Activated naive CD8-positive, alpha-beta T cell treated with anti-CD3 and anti-CD28 coated beads, Interleukin-2, amount 50 U/mL, for 16 hours (primary cell): ENCODE data around the gene LTB4R2.

Source experiments
- DNase-seq: peaks from one replicate; pipeline ENCODE4 v3.0.0-alpha.2; 2020; ENCODE audit warnings: low read depth, low spot score

Gene LTB4R2

DNA sequence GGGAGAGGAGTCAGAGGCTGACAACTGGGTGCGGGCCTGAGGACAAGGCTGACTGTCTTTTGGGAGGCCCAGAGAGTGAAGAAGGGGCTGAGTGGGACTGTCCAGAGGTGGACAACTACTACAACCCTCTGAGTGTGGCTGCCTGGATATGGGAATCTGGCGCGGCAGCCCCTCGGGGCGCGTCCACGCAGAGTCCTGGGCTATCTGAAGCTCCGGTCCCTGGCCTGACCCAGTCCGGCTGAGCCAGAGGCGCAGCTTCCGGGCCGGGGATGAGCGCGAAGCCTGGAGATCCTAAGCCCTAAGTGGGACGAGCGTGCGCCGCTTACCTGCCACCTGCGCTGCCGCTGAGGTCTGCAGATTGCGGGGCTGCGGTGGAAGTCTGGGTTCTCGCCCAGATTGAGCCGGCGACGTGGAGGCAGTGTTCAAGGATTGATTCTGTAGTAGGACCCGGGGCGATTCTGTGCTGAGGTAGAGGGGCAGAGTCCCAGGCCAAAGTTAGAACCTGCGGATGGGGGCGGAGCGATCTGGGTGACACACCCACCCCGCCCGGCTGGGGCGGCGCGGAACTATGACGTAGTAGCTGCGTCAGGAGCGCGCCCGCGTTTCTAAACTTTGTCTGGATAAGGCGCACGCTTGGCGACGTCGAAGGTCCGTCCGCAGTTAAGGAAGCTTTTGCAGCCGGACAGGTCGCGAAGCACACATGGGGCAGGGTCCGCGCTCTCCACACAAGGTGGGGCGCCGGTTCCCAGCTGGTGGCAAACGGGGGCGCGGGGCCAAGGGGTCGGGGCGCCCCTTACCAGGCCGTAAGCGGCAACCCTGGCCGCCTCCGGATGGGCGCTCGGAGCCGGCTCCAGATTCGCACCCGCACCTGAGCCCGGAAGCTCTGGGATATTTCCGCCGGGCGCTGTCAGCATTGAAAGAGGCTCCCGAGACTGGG, 10.4 kb upstream of the LTB4R2 start, which contains the start of the genes DHRS1 and NOP9:
Gene DHRS1, minus strand, starts transcription at position 526 of the 937 bp plus-strand sequence. CDS start 674 bp downstream, outside the sequence.
Gene NOP9, plus strand, starts transcription at position 596 of the 937 bp plus-strand sequence. Its CDS starts 105 bp downstream, at position 701.
- peak; percentile 81 for DNase-seq

DNA sequence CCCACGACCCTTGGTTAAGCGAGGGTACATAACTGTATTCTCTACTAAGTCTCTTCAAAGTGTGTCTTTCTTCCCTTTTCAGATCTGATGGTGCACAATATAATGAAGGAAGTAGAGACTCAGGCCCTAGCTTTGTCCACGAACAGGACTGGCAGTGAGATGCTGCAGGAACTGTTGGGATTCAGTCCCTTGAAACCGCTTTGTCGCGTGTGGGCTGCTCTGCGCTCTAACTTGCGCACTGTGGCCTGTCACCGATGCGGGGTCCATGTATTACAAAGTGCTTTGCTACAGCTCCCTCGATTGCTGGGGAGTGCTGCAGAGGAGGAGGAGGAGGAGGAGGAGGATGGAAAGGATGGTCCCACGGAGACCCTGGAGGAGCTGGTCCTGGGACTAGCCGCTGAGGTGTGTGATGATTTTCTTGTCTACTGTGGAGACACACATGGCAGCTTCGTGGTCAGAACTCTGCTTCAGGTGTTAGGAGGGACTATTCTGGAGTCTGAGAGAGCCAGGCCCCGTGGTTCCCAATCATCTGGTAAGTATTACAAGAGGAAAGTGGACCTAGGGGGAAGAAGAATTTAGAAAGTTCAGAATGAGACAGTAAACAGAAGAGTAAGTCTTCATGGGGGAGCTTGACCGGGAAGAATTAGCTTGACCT, 9.5 kb upstream of the LTB4R2 start:
- no peak for DNase-seq

DNA sequence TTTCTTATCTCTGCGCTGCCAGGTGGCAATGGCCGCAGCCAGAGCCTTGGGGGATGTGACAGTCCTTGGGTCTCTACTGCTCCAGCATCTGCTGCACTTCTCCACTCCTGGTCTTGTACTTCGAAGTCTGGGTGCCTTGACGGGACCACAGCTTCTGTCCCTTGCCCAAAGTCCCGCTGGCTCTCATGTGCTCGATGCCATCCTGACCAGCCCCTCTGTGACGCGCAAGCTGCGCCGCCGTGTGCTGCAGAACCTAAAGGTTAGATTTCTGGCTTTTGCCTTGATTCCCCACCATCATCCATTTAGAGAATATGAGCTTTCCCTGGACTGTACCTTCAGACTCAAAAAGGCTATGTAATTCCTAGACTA, 5.9 kb upstream of the LTB4R2 start:
- DNase-seq, result no peak

DNA sequence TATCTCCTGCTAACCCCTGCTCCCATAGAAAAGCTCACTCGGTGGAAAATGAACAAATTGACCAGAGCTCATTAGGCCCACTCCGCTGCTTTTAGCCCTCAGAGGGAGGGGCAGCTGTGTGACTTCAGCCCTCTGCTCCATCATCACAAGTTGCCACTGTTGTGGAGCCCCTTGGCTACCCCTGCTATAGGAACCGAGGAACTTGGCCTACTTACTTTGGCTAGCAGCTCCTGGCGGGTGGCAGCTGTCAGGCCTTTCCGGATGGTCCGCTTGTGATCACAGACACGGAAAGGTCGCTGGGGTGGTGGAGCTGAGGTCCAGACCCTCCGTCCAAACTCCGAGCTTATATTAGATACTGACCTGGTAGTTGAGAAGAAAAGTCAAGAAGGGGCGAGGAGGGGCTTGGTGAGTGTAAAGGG, 2.8 kb upstream of the LTB4R2 start:
- no peak for DNase-seq

DNA sequence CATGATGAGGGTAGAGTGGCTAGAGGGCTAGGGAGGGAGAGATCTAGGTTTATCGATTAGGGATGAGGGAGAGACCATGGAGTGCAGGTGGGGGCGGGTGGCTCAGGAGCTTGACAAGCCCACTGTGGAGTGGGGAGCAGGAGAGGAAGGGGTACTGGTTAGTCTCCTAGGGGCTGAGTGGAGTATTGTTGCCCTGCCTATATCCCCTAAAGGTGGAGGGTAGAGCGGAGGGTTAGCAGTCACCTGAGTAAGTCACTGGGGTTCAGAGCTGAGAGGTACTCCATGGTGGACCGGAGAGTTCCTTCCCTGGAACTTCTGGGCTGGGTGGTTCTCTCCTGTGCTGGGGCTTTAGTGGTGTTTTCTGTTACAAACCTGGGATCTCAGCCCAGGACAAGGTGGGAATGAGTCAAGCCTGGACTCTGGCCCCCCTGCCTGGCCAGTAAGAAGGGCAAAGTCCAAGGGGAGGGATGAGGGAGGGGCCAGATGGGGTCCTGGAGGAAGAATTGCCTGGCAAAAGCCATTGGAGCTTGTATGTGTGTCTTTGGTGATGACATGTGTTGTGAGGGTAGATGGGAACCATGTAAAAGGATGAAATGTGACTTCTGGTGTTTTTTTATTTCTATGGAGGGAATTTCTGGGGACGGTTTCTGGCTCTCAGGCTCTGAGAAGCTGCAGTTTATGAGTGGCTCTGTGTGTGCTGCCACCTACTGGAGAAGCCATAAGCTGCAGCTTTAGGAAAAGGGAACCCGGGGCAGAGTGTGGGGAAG, 2.2 kb upstream of the LTB4R2 start, which contains the start of gene CIDEB:
Gene CIDEB, minus strand, starts transcription at position 403 of the 767 bp plus-strand sequence. Its CDS starts 119 bp downstream, at position 284.
- DNase-seq, result peak; percentile 30

DNA sequence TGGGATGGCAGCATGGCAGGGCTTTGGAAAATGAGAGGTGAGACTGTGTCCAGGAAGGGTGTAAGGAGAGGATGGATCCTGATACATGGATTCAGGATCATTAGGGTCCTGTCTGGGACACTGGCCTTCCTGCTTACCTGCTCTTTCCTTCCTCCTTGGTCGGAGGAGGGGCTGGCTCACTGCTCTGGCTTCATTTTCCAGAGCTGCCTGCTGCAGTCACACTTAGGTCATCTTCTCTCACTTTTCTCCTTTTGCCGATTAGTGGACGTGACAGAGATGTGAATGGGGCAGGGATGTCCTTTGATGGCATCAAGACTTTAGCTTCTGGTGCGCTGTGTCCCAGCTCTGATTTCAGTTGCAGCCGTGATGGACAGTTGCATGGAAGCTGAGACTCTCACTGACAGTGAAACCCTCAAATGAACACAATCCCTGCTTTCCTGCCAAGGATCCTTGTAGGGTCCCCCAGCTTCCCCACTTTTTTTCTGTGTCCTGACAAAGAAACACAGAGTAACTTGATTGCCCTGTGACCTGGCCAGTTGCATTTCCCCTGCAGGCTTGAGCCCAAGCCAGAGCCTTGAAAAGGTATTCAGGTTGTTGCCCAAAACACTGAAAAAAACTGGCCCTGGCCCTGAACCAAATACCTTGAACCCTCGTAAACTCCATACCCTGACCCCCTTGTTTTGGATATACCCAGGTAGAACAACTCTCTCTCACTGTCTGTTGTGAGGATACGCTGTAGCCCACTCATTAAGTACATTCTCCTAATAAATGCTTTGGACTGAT, 1.4 kb upstream of the LTB4R2 start:
- no peak for DNase-seq

DNA sequence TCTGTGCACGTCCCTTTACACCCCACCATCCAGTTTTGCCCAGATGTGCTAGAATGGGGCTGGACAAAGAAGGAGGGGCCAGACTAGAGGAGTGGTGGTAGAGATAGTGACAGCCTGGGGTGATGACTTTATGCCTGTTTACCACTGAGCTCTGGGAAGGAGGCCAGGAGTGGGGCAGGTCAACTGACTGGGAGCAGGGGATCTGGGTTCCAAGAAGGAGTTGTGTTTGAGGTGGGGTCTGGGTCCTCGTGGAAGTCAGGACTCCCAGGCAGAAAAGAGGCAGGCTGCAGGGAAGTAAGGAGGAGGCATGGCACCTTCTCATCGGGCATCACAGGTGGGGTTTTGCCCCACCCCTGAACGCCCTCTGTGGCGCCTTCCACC, 315 bp downstream of the LTB4R2 start:
- no peak for DNase-seq

DNA sequence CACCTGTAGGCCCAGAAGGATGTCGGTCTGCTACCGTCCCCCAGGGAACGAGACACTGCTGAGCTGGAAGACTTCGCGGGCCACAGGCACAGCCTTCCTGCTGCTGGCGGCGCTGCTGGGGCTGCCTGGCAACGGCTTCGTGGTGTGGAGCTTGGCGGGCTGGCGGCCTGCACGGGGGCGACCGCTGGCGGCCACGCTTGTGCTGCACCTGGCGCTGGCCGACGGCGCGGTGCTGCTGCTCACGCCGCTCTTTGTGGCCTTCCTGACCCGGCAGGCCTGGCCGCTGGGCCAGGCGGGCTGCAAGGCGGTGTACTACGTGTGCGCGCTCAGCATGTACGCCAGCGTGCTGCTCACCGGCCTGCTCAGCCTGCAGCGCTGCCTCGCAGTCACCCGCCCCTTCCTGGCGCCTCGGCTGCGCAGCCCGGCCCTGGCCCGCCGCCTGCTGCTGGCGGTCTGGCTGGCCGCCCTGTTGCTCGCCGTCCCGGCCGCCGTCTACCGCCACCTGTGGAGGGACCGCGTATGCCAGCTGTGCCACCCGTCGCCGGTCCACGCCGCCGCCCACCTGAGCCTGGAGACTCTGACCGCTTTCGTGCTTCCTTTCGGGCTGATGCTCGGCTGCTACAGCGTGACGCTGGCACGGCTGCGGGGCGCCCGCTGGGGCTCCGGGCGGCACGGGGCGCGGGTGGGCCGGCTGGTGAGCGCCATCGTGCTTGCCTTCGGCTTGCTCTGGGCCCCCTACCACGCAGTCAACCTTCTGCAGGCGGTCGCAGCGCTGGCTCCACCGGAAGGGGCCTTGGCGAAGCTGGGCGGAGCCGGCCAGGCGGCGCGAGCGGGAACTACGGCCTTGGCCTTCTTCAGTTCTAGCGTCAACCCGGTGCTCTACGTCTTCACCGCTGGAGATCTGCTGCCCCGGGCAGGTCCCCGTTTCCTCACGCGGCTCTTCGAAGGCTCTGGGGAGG, 985 bp downstream of the LTB4R2 start, which contains the start of gene LTB4R:
Gene LTB4R, plus strand, starts transcription at position 857 of the 959 bp plus-strand sequence. CDS start 4,150 bp downstream, outside the sequence.
- DNase-seq, result no peak

DNA sequence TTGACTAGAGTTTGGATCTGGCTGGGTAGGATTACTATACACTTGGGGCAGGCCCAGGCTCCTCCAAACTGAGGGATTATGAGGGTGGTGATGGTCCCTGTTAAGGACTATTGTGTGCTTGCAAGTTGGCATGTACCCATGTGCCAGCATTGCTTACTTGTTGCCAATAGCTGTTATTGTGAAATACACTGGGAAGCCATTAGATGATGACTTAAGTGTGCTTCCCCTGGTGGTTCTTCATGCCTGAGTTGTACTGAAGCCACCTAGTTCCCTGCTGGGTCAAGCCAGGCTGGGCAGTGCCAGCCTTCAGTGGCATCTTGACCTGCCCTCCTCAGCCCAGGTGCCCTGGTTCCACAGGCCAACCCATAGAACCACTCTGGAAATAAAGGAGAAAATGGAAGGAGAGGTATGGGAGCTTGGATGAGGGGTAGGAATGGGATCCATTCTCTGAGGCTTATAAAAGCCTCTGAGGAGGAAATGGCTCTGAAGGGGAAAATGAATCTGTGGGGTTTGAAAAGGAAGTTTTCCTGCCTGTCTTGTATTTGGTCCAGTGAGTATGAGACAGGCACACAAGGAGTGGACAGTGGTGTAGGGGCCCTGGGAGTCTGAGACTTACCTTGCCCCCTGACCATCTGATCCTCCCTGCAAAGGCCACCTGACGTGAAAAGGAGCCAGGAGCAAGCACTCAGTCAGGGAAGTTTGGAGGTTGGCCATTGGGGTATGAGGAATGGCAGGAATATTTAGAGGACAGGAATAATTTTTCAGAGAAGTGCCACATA, 2.1 kb downstream of the LTB4R2 start:
- no peak for DNase-seq

DNA sequence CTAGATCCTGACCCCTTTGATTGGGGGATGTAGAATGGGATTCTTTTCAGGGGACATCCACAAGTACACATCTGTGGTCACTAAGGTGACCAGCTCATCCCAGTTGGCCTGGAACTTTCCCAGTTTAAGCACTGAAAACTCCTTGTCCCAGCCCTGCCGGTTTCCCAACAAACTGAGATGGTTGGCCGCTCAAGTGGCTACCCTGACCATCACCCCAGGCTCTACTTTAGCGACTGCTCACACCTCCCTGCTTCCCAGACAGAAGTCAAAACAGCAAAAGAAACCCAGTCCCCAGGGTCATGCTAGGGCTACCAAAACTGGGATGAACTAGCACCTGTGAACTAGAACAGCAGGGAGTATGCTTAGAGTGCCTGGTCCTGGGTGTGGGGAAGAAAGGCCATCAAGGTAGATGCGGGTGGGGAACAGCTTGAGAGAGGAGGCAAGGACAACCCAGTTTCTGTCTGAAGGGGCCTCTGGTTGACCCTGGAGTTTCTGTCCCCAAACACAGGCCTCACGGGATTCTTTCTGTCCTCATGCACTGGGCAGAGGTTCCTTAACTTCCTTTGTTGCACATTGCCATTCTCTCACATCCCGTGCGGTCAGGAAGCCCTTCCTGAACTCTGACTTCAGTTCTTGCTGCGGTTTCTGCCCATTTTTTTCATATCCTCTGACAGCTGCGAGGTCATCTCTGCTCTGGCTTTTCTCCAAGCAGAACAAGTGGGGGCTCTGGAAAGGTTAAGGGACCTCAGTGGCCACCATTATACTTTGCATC, 3.0 kb downstream of the LTB4R2 start:
- no peak for DNase-seq

DNA sequence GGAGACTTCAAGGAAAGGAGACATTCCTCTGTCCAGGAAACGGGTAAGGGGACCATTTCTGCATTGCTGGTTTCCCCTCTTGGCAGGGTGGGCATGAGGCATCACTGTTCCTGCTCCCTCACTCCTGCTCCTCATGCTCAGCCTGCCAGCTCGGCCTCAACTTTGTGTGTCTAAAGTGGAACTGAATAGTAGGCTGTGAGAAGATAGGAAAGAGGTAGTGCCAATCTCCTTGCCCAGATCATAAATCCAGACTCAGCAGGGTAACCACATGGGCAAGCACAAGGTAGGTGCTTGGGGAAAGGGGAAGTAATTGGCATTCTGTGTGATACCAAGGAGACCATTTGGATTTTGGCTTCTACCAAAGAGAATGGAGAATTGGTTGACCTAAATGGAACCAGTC, 4.0 kb downstream of the LTB4R2 start:
- DNase-seq, result no peak

DNA sequence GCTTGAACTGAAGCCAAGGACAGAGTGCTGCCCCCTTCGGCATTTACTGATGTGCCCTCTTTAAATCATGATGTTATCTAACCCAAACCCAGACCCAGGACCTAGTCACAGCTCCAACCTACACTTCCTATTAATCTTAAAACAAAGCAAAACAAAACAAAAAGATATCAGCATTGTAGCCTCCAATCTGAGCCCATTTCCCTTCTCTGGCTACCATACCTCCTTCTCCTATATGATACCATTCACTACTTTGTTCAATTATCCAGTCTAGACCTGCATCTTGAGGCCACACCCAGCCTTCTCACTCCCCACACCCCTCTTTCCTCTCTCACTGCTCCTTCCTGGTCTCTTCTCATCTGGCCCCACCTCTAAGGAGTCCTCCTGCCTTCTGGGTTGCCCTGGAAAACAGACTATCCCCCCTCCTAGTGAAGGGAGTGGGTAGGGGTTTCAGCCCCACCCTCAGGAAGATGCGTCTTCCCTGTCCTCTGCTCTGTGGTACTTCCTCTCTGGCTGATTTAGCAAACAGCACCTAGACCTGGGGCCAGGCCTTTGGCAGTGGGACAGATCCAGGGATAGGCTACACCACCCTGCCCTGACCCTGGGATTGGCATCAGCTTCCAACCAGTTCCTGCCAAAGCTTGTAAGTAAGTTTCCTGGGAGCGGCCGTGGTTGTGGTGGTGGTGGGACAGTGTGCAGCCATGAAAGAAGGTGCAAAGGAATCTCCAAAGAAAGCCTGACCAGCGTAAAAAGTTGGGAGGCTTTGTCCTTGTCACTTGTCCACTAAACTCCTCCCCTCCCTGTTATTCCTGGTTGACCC, 4.6 kb downstream of the LTB4R2 start:
- DNase-seq, result no peak

DNA sequence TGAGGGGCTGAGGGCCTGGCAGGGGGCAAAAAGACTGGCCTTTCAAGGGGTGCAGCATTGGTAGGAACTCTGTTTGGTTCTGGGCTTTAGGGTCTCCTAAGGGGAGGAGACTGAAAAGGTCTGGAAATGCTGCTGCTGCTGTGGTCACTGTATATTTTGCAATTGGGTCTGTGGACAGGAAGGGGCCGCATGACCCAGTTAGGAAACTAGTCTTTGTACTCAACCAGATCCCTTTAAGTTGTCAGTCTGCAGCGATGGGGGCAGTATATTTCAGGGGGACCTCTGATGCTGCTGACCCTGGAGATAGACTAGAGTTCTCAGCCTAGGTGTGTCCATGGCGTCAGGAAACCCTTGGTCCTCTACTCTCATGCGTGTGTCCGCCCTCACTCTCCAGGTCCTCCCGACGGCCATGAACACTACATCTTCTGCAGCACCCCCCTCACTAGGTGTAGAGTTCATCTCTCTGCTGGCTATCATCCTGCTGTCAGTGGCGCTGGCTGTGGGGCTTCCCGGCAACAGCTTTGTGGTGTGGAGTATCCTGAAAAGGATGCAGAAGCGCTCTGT, 5.4 kb downstream of the LTB4R2 start:
- DNase-seq, result no peak

DNA sequence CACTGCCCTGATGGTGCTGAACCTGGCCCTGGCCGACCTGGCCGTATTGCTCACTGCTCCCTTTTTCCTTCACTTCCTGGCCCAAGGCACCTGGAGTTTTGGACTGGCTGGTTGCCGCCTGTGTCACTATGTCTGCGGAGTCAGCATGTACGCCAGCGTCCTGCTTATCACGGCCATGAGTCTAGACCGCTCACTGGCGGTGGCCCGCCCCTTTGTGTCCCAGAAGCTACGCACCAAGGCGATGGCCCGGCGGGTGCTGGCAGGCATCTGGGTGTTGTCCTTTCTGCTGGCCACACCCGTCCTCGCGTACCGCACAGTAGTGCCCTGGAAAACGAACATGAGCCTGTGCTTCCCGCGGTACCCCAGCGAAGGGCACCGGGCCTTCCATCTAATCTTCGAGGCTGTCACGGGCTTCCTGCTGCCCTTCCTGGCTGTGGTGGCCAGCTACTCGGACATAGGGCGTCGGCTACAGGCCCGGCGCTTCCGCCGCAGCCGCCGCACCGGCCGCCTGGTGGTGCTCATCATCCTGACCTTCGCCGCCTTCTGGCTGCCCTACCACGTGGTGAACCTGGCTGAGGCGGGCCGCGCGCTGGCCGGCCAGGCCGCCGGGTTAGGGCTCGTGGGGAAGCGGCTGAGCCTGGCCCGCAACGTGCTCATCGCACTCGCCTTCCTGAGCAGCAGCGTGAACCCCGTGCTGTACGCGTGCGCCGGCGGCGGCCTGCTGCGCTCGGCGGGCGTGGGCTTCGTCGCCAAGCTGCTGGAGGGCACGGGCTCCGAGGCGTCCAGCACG, 6.1 kb downstream of the LTB4R2 start:
- DNase-seq, result no peak

DNA sequence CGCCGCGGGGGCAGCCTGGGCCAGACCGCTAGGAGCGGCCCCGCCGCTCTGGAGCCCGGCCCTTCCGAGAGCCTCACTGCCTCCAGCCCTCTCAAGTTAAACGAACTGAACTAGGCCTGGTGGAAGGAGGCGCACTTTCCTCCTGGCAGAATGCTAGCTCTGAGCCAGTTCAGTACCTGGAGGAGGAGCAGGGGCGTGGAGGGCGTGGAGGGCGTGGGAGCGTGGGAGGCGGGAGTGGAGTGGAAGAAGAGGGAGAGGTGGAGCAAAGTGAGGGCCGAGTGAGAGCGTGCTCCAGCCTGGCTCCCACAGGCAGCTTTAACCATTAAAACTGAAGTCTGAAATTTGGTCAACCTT, 6.6 kb downstream of the LTB4R2 start:
- DNase-seq, result no peak
